ENCODE measurements around the gene ACAP3. TPM values are rescaled to one million over a fixed set of nuclear protein-coding genes. Genes with fewer than 3 reads are reported as not detected.

ACAP3 gene
- polyA plus RNA-seq, 4 donors, result 28.6 to 71.1 (median 50.6) TPM

GRCh38 chr1:1328254-1328653 is 20.5 kb upstream of the ACAP3 start:
- H3K27ac ChIP-seq (ENCODE audit: low read depth in 1 of 3, low read length in 2 of 3), result no peak overlapping the region
- no peaks in the 10 kb centered on the region for H3K9me3 ChIP-seq (ENCODE audit: control insufficient read depth in 2 of 2, insufficient read depth in 1 of 2, low read depth in 1 of 2, low read length in 1 of 2)
- no peak overlapping the region for H3K4me3 ChIP-seq (ENCODE audit: low read depth in 1 of 3, low read length in 3 of 3)
- H3K27me3 ChIP-seq (ENCODE audit: control insufficient read depth in 3 of 3, insufficient read depth in 3 of 3, low read length in 3 of 3), result no peaks in the 10 kb centered on the region
- peaks cover 0 to 47% (median 3%) of the 10 kb centered on the region in 3 donors for H3K36me3 ChIP-seq (ENCODE audit: control insufficient read depth in 3 of 3, insufficient read depth in 2 of 3, low read depth in 1 of 3, low read length in 3 of 3)
- DNase-seq, result no peak
- WGBS, 3 donors, result 75 to 86% (median 84%) methylated on average over 8 to 15 of the region's 15 CpGs
- H3K4me1 ChIP-seq (ENCODE audit: control insufficient read depth in 3 of 3, insufficient read depth in 2 of 3, low read depth in 1 of 3, low read length in 2 of 3), result peaks cover 0 to 34% (median 0%) of the 10 kb centered on the region in 3 donors
- FAIRE-seq, result no peak

- 92% methylated on average over 33 to 40 of the region's 40 CpGs for WGBS, 3 donors
- H3K4me3 ChIP-seq (ENCODE audit: low read depth in 1 of 3, low read length in 3 of 3), result no peak overlapping the region
- H3K4me1 ChIP-seq (ENCODE audit: control insufficient read depth in 3 of 3, insufficient read depth in 2 of 3, low read depth in 1 of 3, low read length in 2 of 3), result peaks cover 0 to 36% (median 6%) of the 10 kb centered on the region in 3 donors
- FAIRE-seq (no peak), DNase-seq (no peak)
- H3K36me3 ChIP-seq (ENCODE audit: control insufficient read depth in 3 of 3, insufficient read depth in 2 of 3, low read depth in 1 of 3, low read length in 3 of 3), result peaks cover 0 to 48% (median 3%) of the 10 kb centered on the region in 3 donors
- no peaks in the 10 kb centered on the region for H3K9me3 ChIP-seq (ENCODE audit: control insufficient read depth in 2 of 2, insufficient read depth in 1 of 2, low read depth in 1 of 2, low read length in 1 of 2)
- H3K27me3 ChIP-seq (ENCODE audit: control insufficient read depth in 3 of 3, insufficient read depth in 3 of 3, low read length in 3 of 3), result no peaks in the 10 kb centered on the region
- H3K27ac ChIP-seq (ENCODE audit: low read depth in 1 of 3, low read length in 2 of 3), result no peak overlapping the region
These were observed 19.6 kb upstream of the ACAP3 start for GRCh38 chr1:1327291-1327690.

GRCh38 chr1:1326075-1326605 is 18.4 kb upstream of the ACAP3 start:
- peak overlapping the region in 2 of 3 donors; percentile 58 to 78 for H3K4me3 ChIP-seq (ENCODE audit: low read depth in 1 of 3, low read length in 3 of 3)
- peaks cover 0 to 58% (median 3%) of the 10 kb centered on the region in 3 donors for H3K36me3 ChIP-seq (ENCODE audit: control insufficient read depth in 3 of 3, insufficient read depth in 2 of 3, low read depth in 1 of 3, low read length in 3 of 3)
- DNase-seq (no peak), FAIRE-seq (no peak)
- no peaks in the 10 kb centered on the region for H3K27me3 ChIP-seq (ENCODE audit: control insufficient read depth in 3 of 3, insufficient read depth in 3 of 3, low read length in 3 of 3)
- H3K9me3 ChIP-seq (ENCODE audit: control insufficient read depth in 2 of 2, insufficient read depth in 1 of 2, low read depth in 1 of 2, low read length in 1 of 2), result no peaks in the 10 kb centered on the region
- WGBS, 3 donors, result 44 to 54% (median 46%) methylated on average over 8 of the region's 8 CpGs
- H3K4me1 ChIP-seq (ENCODE audit: control insufficient read depth in 3 of 3, insufficient read depth in 2 of 3, low read depth in 1 of 3, low read length in 2 of 3), result peaks cover 0 to 32% (median 6%) of the 10 kb centered on the region in 3 donors
- H3K27ac ChIP-seq (ENCODE audit: low read depth in 1 of 3, low read length in 2 of 3), result no peak overlapping the region

- H3K4me1 ChIP-seq (ENCODE audit: control insufficient read depth in 3 of 3, insufficient read depth in 2 of 3, low read depth in 1 of 3, low read length in 2 of 3), result peaks cover 0 to 26% (median 6%) of the 10 kb centered on the region in 3 donors
- 14 to 49% (median 19%) methylated on average over 15 to 16 of the region's 16 CpGs for WGBS, 3 donors
- peak overlapping the region; percentile 58 to 78 (median 59) for H3K4me3 ChIP-seq (ENCODE audit: low read depth in 1 of 3, low read length in 3 of 3)
- peak overlapping the region; percentile 36 to 85 (median 73) for H3K27ac ChIP-seq (ENCODE audit: low read depth in 1 of 3, low read length in 2 of 3)
- DNase-seq (peak in 1 of 2 donors; percentile 64), FAIRE-seq (no peak)
- no peaks in the 10 kb centered on the region for H3K9me3 ChIP-seq (ENCODE audit: control insufficient read depth in 2 of 2, insufficient read depth in 1 of 2, low read depth in 1 of 2, low read length in 1 of 2)
- H3K27me3 ChIP-seq (ENCODE audit: control insufficient read depth in 3 of 3, insufficient read depth in 3 of 3, low read length in 3 of 3), result no peaks in the 10 kb centered on the region
- peaks cover 0 to 65% (median 3%) of the 10 kb centered on the region in 3 donors for H3K36me3 ChIP-seq (ENCODE audit: control insufficient read depth in 3 of 3, insufficient read depth in 2 of 3, low read depth in 1 of 3, low read length in 3 of 3)
These were observed 17.8 kb upstream of the ACAP3 start for GRCh38 chr1:1325288-1326074.

- Histone ChIP-seq H3K4me3 (ENCODE audit: low read depth in 1 of 3, low read length in 3 of 3) (peak within 1 kb of the TSS; percentile 61 to 84 (median 78)), H3K9me3 (ENCODE audit: control insufficient read depth in 2 of 2, insufficient read depth in 1 of 2, low read depth in 1 of 2, low read length in 1 of 2) (no peaks in the 10 kb centered on the region), H3K27ac (ENCODE audit: low read depth in 1 of 3, low read length in 2 of 3) (peak within 1 kb of the TSS; percentile 36 to 85 (median 73)), H3K4me1 (ENCODE audit: control insufficient read depth in 3 of 3, insufficient read depth in 2 of 3, low read depth in 1 of 3, low read length in 2 of 3) (peaks cover 0 to 20% (median 6%) of the 10 kb centered on the region in 3 donors), H3K27me3 (ENCODE audit: control insufficient read depth in 3 of 3, insufficient read depth in 3 of 3, low read length in 3 of 3) (no peaks in the 10 kb centered on the region), H3K36me3 (ENCODE audit: control insufficient read depth in 3 of 3, insufficient read depth in 2 of 3, low read depth in 1 of 3, low read length in 3 of 3) (peaks cover under 1 to 73% (median 3%) of the 10 kb centered on the region in 3 donors)
- no peak for FAIRE-seq
- DNase-seq, result peak; percentile 94 to 96
- WGBS, 3 donors, result 0 to 4% (median 0%) methylated on average over 55 to 84 of the region's 84 CpGs
These were observed 17.0 kb upstream of the ACAP3 start, which contains the start of the genes CPTP and INTS11 for GRCh38 chr1:1324524-1325287. Gene CPTP (plus strand): TSS chr1:1324802. CDS start chr1:1326911, 2,109 bp downstream. Gene INTS11 (minus strand): TSS chr1:1324660. CDS start chr1:1324608, 52 bp downstream.

GRCh38 chr1:1324084-1324523 is 16.4 kb upstream of the ACAP3 start:
- Histone ChIP-seq H3K4me1 (ENCODE audit: control insufficient read depth in 3 of 3, insufficient read depth in 2 of 3, low read depth in 1 of 3, low read length in 2 of 3) (peaks cover 0 to 20% (median 6%) of the 10 kb centered on the region in 3 donors), H3K4me3 (ENCODE audit: low read depth in 1 of 3, low read length in 3 of 3) (peak overlapping the region; percentile 61 to 84 (median 78)), H3K27ac (ENCODE audit: low read depth in 1 of 3, low read length in 2 of 3) (peak overlapping the region in 2 of 3 donors; percentile 46 to 72), H3K27me3 (ENCODE audit: control insufficient read depth in 3 of 3, insufficient read depth in 3 of 3, low read length in 3 of 3) (no peaks in the 10 kb centered on the region), H3K9me3 (ENCODE audit: control insufficient read depth in 2 of 2, insufficient read depth in 1 of 2, low read depth in 1 of 2, low read length in 1 of 2) (no peaks in the 10 kb centered on the region), H3K36me3 (ENCODE audit: control insufficient read depth in 3 of 3, insufficient read depth in 2 of 3, low read depth in 1 of 3, low read length in 3 of 3) (peaks cover 3 to 75% (median 4%) of the 10 kb centered on the region in 3 donors)
- DNase-seq, result no peak
- WGBS, 3 donors, result 1 to 2% (median 1%) methylated on average over 13 to 41 of the region's 41 CpGs
- FAIRE-seq, result no peak

- H3K4me3 ChIP-seq (ENCODE audit: low read depth in 1 of 3, low read length in 3 of 3), result no peak overlapping the region
- no peak for DNase-seq
- no peaks in the 10 kb centered on the region for H3K27me3 ChIP-seq (ENCODE audit: control insufficient read depth in 3 of 3, insufficient read depth in 3 of 3, low read length in 3 of 3)
- FAIRE-seq, result no peak
- H3K27ac ChIP-seq (ENCODE audit: low read depth in 1 of 3, low read length in 2 of 3), result no peak overlapping the region
- no peaks in the 10 kb centered on the region for H3K9me3 ChIP-seq (ENCODE audit: control insufficient read depth in 2 of 2, insufficient read depth in 1 of 2, low read depth in 1 of 2, low read length in 1 of 2)
- H3K36me3 ChIP-seq (ENCODE audit: control insufficient read depth in 3 of 3, insufficient read depth in 2 of 3, low read depth in 1 of 3, low read length in 3 of 3), result peaks cover 4 to 74% (median 6%) of the 10 kb centered on the region in 3 donors
- peaks cover 0 to 20% (median 6%) of the 10 kb centered on the region in 3 donors for H3K4me1 ChIP-seq (ENCODE audit: control insufficient read depth in 3 of 3, insufficient read depth in 2 of 3, low read depth in 1 of 3, low read length in 2 of 3)
- 78 to 88% (median 83%) methylated on average over 10 of the region's 10 CpGs for WGBS, 3 donors
These were observed 15.2 kb upstream of the ACAP3 start for GRCh38 chr1:1322952-1323351.

- no peak for FAIRE-seq
- H3K4me3 ChIP-seq (ENCODE audit: low read depth in 1 of 3, low read length in 3 of 3), result no peak overlapping the region
These were observed 14.7 kb upstream of the ACAP3 start for GRCh38 chr1:1322418-1322817.

More at GRCh38 chr1:1322418-1322817, 14.7 kb upstream of the ACAP3 start:
- H3K27ac ChIP-seq (ENCODE audit: low read depth in 1 of 3, low read length in 2 of 3), result no peak overlapping the region
- peaks cover 0 to 20% (median 6%) of the 10 kb centered on the region in 3 donors for H3K4me1 ChIP-seq (ENCODE audit: control insufficient read depth in 3 of 3, insufficient read depth in 2 of 3, low read depth in 1 of 3, low read length in 2 of 3)
- 83 to 86% (median 85%) methylated on average over 8 to 13 of the region's 14 CpGs for WGBS, 3 donors
- no peaks in the 10 kb centered on the region for H3K9me3 ChIP-seq (ENCODE audit: control insufficient read depth in 2 of 2, insufficient read depth in 1 of 2, low read depth in 1 of 2, low read length in 1 of 2)
- DNase-seq, result no peak
- no peaks in the 10 kb centered on the region for H3K27me3 ChIP-seq (ENCODE audit: control insufficient read depth in 3 of 3, insufficient read depth in 3 of 3, low read length in 3 of 3)
- H3K36me3 ChIP-seq (ENCODE audit: control insufficient read depth in 3 of 3, insufficient read depth in 2 of 3, low read depth in 1 of 3, low read length in 3 of 3), result peaks cover 3 to 74% (median 4%) of the 10 kb centered on the region in 3 donors
